GM12872 (cell line): ENCODE measurements around the gene AKNAD1.
A peak's percentile ranks its signal among the peaks of the same experiment; 100 is the strongest.

Experiments used
- TF ChIP-seq, protein P1 (sequence below): IDR thresholded peaks from 3 replicates; pipeline ENCODE4 v1.5.1; 2011; ENCODE audit warnings: low read depth, mild to moderate bottlenecking, low read length, moderate library complexity; ENCODE audit not compliant: insufficient read depth

AKNAD1 gene

DNA sequence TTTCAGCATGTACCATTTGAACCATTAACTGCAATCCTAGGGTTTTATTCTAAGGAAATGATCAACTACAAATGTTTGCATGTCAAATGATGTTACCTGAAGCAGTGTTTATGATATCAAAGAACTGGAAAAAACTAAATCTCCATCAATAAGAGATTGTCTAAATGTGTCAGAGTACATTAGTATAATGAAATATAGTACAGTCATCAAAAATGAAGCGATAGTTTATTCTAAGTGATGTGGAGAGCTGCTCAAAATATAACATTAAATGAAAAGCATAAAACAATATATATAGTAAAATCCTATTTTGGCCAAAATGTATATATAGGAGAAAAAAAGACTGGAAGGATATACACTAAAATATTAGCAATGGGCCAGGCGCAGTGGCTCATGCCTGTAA lies 24.0 kb downstream of the AKNAD1 start:
- TF ChIP-seq, protein P1, sequence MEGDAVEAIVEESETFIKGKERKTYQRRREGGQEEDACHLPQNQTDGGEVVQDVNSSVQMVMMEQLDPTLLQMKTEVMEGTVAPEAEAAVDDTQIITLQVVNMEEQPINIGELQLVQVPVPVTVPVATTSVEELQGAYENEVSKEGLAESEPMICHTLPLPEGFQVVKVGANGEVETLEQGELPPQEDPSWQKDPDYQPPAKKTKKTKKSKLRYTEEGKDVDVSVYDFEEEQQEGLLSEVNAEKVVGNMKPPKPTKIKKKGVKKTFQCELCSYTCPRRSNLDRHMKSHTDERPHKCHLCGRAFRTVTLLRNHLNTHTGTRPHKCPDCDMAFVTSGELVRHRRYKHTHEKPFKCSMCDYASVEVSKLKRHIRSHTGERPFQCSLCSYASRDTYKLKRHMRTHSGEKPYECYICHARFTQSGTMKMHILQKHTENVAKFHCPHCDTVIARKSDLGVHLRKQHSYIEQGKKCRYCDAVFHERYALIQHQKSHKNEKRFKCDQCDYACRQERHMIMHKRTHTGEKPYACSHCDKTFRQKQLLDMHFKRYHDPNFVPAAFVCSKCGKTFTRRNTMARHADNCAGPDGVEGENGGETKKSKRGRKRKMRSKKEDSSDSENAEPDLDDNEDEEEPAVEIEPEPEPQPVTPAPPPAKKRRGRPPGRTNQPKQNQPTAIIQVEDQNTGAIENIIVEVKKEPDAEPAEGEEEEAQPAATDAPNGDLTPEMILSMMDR: no peak

DNA sequence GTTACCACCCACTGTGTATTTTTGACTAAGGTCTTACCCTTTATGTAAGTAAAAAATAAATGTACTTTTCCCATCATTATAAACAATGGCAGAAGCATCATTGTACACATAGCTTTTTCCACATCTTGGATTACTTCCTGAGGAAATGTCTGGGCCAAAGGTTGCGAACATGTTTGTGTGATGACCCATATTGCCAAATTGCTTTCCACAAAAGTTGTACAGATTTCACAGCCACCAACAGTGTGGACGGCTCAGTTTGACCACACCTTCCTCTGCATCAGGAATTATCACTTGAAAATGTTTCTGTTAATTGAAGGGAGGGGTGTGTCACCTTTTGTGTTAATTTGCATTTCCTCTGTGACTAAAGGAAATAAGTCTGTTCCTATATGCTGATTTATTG lies 25.7 kb downstream of the AKNAD1 start:
- TF ChIP-seq, protein P1: no peak

DNA sequence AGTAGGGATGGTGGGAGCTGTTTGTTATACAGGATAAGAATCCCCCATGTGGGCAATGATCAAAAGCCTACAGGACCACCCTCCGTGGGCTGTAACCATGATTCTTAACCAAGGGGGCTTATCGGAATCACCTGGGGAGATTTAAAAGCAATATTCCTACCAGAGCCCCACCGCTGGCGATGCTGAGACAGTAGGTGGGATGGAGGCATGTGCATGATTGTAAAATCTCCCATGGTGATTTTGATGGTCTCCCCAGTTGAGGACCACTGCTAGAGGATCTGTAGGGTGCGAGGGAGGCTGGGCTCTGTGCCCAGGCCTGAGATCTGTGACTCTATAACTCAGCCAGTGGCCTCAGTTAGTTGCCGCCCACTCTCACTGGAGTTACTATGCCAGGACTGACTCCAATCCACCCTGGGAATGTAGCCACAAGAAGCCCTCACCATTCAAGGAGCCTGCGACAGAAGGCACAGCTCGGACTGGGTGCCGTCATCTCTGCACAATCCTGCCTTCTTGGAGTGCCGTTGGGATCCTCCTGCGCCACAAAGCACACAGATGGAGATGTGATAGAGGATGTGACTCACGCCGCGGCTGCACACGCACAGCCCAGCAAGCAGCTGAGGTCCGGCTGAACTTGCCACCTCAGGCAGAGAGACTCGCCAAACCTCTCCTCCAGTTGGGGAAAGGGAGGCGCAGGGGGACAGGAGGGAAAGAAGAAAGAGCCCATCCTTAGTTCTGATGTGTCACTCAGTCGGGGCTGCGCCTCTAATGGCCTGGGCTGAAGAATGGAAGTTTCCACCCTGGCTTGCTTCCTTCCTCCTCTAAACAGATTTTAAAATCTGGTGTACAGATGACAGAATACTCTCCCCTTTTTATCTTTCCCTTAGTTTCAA lies 26.5 kb downstream of the AKNAD1 start:
- TF ChIP-seq, protein P1: no peak

DNA sequence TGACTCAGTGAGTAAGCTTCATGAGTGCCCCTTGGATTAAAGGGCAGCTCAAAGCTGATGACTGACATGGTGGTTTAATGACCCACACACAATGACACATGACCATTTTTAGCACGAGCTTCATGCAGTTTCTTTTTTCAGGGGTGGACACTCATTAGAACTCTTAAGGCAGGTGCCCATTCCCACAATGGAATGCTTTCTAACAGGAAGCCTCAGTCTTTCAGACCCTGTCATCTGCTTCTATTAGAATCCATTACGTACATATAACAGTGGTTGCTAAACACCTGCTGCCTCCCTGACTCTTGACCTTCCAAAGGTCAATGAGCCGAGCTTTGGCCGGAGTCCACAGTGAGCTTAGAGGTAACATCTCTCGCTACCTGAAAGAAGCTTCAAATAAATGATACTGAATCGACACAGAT lies 27.4 kb downstream of the AKNAD1 start:
- TF ChIP-seq, protein P1: no peak

DNA sequence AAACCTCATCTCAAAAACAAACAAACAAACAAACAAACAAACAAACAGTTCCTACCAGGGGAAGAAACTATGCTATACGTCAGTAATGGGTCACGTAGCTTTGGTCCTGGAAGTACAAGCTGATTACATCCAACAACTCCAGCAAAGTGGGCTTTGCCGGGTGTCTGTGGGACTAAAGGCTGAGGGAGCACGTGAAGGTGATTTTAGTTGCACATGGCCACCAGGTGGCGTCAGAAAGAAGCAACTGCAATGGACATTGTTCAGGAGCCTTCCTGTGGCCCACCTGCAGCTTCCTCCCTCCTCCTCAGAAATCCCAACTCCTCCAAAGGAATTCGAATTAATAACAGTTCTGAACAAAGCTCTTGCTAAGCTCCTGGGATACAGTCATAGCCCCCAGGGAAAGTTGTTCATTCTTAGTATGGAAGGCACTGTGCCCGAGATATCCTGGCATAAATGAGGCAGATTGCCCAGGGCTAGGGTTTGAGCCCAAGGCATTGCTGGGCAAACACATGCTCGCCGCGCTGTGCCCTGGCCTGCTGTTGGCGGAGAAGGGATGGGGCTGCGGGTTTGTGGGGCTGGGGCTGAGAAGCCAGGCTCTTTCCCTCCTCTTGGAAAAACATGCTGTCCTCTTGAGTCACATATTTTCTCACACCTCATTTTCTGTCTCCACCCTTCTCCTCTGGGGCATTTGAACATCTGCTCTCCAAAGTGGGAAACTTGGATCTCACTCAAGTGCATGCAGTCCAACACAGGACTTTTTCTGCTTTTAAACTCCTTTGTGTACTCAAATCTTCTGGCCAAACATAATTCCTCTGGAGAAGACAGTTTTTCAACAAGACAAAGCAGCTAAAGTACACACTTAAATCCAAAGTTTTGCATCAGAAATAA lies 28.6 kb downstream of the AKNAD1 start:
- TF ChIP-seq, protein P1: peak; percentile 82

DNA sequence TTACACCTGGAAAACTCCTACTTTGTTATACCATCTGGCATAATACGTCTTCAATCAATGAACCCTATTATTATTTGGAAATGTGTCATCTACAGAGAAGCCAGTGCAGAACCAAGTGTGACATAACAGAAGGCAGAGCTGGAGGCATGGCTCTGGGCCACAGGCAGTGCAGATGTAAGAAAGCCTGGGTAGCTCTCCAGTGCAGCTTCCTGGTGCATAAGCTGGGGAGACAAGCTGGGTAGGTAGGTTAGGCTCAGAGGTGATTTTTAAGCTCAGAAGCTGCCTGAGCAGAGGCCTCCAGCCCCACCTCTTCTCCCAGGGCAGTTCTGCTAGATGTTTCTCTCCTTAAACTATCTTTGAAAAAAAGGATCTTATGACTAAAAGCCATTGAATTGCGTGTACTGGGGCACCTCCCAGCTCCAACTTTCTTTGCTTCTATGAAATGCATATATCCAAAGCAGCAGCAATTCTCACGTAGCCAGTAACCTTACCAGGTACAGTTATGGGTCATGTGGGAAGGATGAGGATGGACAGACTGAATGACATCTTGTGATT lies 30.7 kb downstream of the AKNAD1 start:
- TF ChIP-seq, protein P1: no peak

DNA sequence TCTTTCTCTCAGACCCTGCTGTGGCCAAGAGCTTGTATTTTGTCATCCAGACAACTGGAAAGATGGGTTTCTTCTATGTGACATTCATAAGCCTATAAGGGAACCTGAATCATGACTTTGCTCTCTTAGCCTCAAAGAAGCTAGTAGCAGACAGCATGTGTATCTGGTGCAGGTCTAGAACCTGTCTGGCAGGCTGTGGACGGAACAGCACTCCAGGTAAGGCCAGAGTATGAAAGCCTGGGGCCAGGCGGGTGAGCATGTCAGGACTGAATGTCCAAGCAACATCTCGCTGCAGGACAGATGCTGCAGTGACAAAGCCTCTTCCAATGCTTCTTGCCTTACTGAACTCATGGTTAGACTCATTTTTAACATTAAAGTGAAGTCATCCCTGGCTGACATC lies 32.8 kb downstream of the AKNAD1 start:
- TF ChIP-seq, protein P1: no peak
